Activated CD4-positive, alpha-beta T cell treated with anti-CD3 and anti-CD28 coated beads, Interleukin-2, Interleukin-6, amounts not matched to agents 100 ng/mL and 50 ng/mL, durations not matched to agents 16 hours and 8 hours (primary cell): ENCODE measurements around the gene GPC3.
"Not testable (repeated sequence)": the region's sequence is repeated elsewhere in the genome, so short reads cannot be mapped to it uniquely, and the experiment has no call there.

Experiments used
- DNase-seq: peaks from one replicate; pipeline ENCODE4 v3.0.0-alpha.2; 2020

Gene GPC3

DNA sequence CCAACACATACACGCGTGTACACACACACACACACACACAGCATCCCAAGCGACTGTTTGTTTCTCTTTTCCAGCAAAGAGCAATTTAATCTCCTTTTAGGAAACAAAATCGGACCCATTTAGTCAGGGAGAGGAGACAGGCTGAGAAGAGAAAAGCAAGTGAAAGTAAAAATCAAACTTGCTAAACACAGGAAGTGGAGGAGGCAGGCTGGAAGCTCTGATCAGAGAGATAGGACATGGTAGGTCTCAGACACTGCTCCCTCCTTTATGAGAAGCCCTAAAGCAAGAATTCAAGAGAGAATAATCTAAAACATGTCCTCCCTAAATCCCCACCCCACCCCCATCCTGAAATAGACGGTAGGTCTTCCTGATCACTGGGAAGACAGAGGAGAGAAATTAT lies 62.3 kb downstream of the GPC3 start:
- peak; percentile 28 for DNase-seq

DNA sequence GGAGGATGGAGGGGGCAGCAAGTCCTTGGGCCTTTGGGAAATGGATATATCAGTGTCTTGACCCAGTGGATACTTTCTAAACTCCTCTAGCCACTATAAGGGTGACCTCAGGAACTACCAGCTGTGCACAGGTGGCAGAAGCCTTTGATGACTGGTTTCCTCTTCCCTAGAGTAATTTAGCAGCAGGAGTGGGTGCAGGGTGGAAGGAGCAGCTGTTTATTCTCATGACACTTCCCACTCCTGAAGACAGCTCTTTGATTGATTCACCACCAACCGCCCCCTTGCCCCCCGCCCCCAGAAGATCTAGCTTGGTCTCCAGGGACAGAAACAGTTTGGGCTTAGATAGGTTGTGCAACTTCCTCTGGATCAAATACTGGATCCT lies 63.0 kb downstream of the GPC3 start:
- no peak for DNase-seq

- peak; percentile 56 for DNase-seq
Measured at GRCh38 chrX:133921764-133922389, 63.5 kb downstream of the GPC3 start.

GRCh38 chrX:133921086-133921485 lies 64.3 kb downstream of the GPC3 start:
- no peak for DNase-seq

DNA sequence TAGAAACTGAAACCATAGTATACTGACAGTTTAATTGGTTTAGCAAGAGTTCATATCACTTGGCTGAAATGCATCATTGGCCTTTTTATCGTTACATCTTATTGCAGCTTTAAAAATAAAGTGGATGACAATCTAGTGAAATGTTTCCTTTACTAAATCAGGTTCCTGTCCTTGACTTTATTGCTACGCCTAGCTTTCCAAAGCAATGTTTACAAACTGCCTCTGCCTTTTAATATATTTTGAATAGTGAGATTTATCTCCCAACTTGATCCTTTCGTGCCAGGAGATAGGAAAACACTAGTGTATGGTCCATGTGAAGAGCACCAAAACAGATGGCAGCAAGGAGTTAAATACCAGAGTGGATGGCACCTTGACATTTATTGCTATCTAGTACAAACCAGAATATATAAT lies 67.0 kb downstream of the GPC3 start:
- DNase-seq: no peak

DNA sequence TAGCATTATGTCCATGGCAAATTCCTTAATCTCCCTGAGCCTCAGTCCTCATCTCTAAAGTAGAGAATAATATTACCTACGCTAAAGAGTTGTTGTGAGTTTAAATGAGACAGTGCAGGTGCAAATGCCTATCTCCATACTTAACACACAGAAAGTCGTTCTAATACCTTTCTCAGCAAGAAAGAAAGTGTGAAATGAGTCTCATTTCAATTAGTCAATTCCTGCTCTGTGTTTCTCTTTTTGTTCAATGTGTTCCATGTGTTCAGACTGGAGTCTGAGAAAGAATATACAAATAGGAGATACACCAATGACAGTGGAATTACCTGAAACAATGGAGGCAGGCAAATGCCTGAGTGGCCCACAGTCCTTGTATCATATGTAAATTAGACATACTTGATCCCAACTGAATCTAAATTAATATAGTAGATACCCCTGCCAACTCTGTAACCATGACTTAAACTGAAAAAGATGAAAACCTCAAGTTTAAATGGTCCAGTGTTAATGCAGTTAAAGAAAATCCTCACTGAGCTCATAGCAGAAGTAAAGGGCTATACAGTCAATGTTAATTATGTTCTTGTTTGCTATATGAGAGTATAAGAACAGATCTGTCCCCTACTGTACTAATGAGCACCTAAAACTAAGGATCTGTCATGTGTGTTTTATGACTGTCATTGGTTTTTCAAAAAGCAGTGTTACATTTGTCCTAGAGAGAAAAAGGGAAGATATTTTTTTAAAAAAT lies 68.2 kb downstream of the GPC3 start:
- DNase-seq: peak; percentile 7

GRCh38 chrX:133913658-133914388 lies 71.6 kb downstream of the GPC3 start:
- DNase-seq: no peak

GRCh38 chrX:133913009-133913408 lies 72.4 kb downstream of the GPC3 start:
- no peak for DNase-seq

DNA sequence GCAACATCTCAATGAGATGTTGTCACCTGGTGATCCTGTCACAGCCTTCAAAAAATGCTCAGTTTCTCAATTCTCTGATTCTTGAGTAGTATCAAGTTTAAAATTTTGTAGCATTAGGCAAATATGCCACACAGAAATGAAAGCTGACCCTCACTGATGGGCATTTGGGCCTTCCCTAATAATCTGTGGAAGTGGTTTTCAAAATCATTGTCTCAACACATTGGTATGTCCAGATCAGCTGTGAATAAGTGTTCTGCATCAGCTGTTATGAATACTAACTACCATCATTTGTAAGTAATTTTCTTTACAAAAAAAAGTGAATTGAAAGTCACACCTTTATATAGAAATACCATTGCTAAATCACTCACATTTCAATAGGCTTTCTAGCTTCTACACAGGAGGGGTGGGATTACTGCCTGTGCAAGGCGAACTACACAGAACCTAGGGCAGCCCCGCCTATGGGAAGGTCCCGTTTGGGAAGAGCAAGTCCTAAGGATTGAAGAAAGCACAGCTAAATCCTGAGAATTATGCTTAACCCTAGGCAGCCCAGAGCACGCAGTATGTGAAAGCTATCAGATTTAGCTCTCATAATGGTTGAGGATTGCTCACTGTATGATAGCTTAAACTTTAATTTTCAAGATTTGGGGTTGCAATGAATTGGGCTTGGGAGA lies 73.4 kb downstream of the GPC3 start:
- DNase-seq: no peak

DNA sequence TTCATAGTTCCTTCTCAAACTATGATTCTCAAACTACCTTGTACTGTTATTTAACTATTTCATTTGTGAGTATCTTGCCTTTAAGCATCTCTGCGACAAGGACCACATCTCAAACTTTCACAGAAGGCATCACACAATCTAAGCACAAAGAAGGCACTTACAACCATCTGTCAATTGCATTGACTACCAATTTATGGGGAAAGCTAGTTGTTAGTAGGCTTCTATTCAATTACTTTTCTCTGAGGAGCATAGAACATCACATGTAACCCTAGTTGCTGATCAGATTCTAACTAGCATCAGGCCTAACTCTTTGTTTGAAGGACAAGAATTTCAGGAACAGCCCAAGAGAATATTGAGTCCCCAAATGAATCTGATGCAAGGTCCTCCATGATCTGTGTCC lies 74.9 kb downstream of the GPC3 start:
- no peak for DNase-seq

- DNase-seq: no peak
Measured at GRCh38 chrX:133909888-133910287, 75.5 kb downstream of the GPC3 start.

DNA sequence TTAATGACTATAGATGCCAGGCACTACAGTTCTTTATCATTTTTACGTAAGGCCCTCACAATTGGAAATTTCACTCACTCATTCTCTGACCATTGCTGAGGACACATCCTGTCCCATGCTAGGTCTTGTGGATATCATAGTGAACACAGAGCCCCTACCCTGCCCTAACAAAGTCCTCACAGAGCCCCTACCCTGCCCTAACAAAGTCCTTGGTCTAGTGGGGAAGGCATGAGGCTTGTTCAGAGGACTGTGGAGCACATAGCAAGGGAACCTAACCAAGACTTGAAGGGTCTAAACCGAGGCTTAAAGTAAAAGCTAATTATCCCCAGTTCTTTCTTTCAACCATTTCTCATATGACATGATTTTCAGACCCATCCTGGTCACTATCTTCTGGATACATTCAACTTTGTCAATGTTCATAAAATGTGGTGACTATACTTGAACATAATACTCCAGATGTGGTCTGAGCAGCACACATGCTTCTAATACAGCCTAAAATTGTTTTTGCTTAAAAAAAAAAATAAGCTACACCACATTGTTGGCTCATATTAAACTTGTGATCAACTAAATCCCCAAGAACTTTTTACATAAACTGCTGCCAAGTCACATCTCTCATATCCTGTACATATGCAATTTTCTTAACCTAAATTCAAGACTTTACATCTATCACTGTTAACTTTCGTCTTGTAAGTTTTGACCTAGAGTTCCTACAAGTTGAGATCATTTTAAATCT lies 77.0 kb downstream of the GPC3 start:
- no peak for DNase-seq

DNA sequence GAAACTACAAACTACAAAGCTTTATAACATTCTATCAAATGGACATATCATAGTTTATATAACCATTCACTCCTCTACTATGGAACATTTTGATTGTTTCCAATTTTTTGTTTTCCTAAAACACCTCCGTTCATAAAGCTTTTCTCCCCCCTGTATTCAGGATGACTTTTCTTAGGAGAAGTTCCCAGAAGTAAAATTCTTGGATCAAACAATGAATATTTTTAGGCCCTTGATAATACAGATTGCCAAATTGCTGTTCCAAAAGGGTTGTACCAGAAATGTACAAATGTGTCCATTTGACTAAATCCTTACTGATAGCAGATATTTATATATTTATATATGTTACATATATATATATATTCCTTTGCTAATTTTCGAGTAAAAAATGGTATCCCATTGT lies 77.8 kb downstream of the GPC3 start:
- no peak for DNase-seq

DNA sequence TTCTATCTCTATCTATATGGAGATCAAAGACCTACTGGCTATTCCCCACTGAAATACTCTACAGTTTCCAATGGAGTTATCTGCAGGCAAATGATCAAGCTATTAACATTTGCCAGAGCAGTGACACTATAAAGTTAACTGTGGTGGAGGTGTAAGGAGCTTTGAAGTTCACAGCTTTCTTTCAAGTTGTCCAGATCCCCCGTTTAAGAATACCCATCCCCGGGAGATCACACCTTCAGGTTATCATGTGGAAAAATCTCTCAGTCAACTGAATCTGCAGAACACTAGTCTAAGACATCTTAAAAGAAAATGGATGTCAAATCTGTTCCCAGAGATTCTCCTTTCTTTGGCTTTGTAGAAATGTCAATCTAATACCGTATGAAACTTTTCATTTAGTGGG lies 80.1 kb downstream of the GPC3 start:
- no peak for DNase-seq

DNA sequence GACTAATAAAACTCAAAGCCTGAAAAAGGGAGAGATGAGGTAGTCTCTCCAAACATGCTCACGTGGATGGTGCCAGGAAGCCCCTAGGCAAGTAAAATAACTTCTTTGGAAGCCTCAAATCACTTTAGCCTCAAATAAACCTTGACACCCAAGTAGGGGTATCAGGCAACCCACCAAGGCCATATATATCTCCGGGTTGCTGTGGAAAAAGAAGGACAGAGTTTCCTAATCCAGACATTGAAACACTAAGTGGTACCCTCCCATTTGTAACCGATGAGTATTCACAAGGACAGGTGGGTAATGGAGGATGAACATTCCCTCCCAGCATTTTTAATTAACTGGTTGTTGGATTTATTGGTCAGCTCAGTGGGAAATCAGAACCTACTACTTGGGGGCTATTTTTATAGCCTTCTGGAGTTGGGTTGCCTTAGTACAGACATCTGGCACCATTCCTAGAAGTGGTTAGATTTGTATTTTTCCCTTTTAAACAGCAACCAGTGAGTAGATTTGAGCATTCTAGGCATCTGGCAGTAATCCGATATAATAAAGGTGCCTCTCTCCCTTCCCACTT lies 87.7 kb downstream of the GPC3 start:
- no peak for DNase-seq

DNA sequence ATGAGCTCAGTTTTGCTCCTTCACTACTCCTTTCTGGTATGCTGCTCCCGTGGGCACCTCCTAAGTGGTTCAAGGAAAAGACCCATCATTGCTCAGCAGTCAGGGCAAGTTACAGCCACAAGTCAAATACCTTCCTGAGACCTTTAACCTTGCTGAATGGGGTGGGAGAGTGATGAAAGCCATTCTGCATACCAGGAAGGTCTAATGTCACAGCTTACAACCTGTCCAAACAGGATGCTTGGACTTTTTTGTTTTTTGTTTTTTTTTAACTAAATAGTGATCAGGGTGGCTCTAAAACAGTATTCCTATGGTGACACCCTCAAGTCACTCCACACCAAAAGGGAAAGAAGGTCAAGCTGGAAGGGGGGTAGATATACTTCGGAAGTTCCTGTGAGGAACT lies 93.1 kb downstream of the GPC3 start:
- no peak for DNase-seq

GRCh38 chrX:133888984-133889383 lies 96.4 kb downstream of the GPC3 start:
- no peak for DNase-seq

- not testable (repeated sequence) for DNase-seq
Measured at GRCh38 chrX:133888084-133888483, 97.3 kb downstream of the GPC3 start.

- DNase-seq: no peak
Measured at GRCh38 chrX:133884430-133885394, 100.7 kb downstream of the GPC3 start.

DNA sequence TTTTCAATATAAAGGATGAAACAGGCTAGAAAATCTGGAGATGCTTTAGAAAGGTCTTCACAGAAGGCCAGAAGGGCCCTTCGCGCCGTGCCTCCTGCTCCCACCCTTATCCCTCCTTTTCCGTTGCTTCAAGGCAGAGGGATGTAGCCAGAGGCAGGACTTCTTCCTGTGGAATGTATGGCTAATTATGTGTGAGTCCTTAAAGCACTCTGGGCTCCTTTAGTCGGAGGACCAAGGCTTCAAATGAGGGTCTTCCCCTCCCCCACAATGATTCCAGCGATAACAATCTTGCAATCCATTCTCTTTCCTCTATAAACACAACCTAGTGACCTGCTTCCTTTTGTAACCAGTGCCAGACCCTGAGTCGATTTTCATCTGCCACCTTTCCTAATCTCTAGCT lies 103.5 kb downstream of the GPC3 start:
- DNase-seq: no peak

GRCh38 chrX:133881007-133881406 lies 104.4 kb downstream of the GPC3 start:
- no peak for DNase-seq
